Activated B cell treated with CpG ODN at 0.5 μM for 24 hours (primary cell): ENCODE data around the gene SOX9. TPM values are rescaled to one million over a fixed set of nuclear protein-coding genes. Genes with fewer than 3 reads are reported as not detected.

Experiments used
- ATAC-seq: fragments of 200-7000 bp; cut with Tn5 transposase; one replicate; pipeline ENCODE4 v1.10.0; 2021; ENCODE audit warnings: low read depth, mild to moderate bottlenecking, moderate library complexity
- CTCF ChIA-PET: fragments of 350-600 bp; sonication (Branson Sonifier 250); formaldehyde crosslinking; loops from one replicate; lab custom pipeline; 2021; ENCODE audit warnings: antibody characterized with exemption; lab: Charles Lee
- POLR2A ChIA-PET: fragments of 350-600 bp; sonication (Branson Sonifier 250); formaldehyde crosslinking; loops from one replicate; lab custom pipeline; 2021; ENCODE audit warnings: antibody characterized with exemption; lab: Charles Lee
- DNase-seq: peaks from one replicate; pipeline ENCODE4 v3.0.0; 2022
- H3K27ac Mint-ChIP-seq: one replicate; pipeline ENCODE4 v1.8.0; 2020; ENCODE audit warnings: mixed read lengths
- H3K27me3 Mint-ChIP-seq: one replicate; pipeline ENCODE4 v1.8.0; 2021; ENCODE audit warnings: mixed read lengths
- H3K36me3 Mint-ChIP-seq: one replicate; pipeline ENCODE4 v1.8.0; 2021; ENCODE audit warnings: low read depth, mixed read lengths
- H3K4me1 Mint-ChIP-seq: one replicate; pipeline ENCODE4 v1.8.0; 2021; ENCODE audit warnings: mixed read lengths
- H3K4me3 Mint-ChIP-seq: one replicate; pipeline ENCODE4 v1.8.0; 2020; ENCODE audit warnings: mild to moderate bottlenecking, mixed read lengths
- H3K9me3 Mint-ChIP-seq: one replicate; pipeline ENCODE4 v1.8.0; 2020; ENCODE audit warnings: mixed read lengths
- CTCF ChIP-seq: fragments of 200-600 bp; IDR thresholded peaks from one replicate; pipeline ENCODE4 v1.8.0; 2022; ENCODE audit warnings: antibody characterized with exemption, mild to moderate bottlenecking
- intact Hi-C: fragments of 100-400 bp; cut with micrococcal nuclease; formaldehyde crosslinking; loops from one replicate; pipeline ENCODE4 v1.15.1; 2024
- total RNA-seq: library from RNA; stranded (reverse); gene quantifications from 2 replicates; pipeline ENCODE4 v1.2.3, GENCODE V29; 2022

SOX9 gene
- total RNA-seq, 1 donor from 2014 or later = 0.07 TPM

- no peak overlapping the region for H3K4me3 Mint-ChIP-seq
- ATAC-seq (no peak), DNase-seq (no peak)
- TF ChIP-seq CTCF = no peak
- H3K27me3 Mint-ChIP-seq = no peaks in the 10 kb centered on the region
- ChIA-PET POLR2A (no interaction called here), CTCF (no interaction called here)
- H3K4me1 Mint-ChIP-seq = no peaks in the 10 kb centered on the region
- H3K9me3 Mint-ChIP-seq = peaks cover 3% of the 10 kb centered on the region
- H3K27ac Mint-ChIP-seq = no peak overlapping the region
- H3K36me3 Mint-ChIP-seq = no peaks in the 10 kb centered on the region
- intact Hi-C loops = no loop called here
Observed at GRCh38 chr17:72101526-72101925, 19.3 kb upstream of the SOX9 start.

- intact Hi-C loops = no loop called here
- no peaks in the 10 kb centered on the region for H3K27me3 Mint-ChIP-seq
- DNase-seq = no peak
- TF ChIP-seq CTCF = no peak
- H3K9me3 Mint-ChIP-seq = peaks cover 3% of the 10 kb centered on the region
- no peak overlapping the region for H3K27ac Mint-ChIP-seq
- H3K4me1 Mint-ChIP-seq = no peaks in the 10 kb centered on the region
- ATAC-seq = no peak
- CTCF ChIA-PET = no interaction called here
- no peak overlapping the region for H3K4me3 Mint-ChIP-seq
- H3K36me3 Mint-ChIP-seq = no peaks in the 10 kb centered on the region
- POLR2A ChIA-PET = no interaction called here
Observed at GRCh38 chr17:72102366-72102765, 18.5 kb upstream of the SOX9 start.

- CTCF ChIA-PET = interaction anchor here (0.6 kb wide), 1 partner anchor 1725 kb away, joined by 3 read pairs; no protein-coding TSS in a partner anchor
- no peak for DNase-seq
- Mint-ChIP-seq H3K4me1 (no peaks in the 10 kb centered on the region), H3K9me3 (peaks cover 3% of the 10 kb centered on the region), H3K4me3 (no peak overlapping the region), H3K27me3 (peaks cover 3% of the 10 kb centered on the region), H3K27ac (no peak overlapping the region), H3K36me3 (no peaks in the 10 kb centered on the region)
- intact Hi-C loops = no loop called here
- no peak for TF ChIP-seq CTCF
- POLR2A ChIA-PET = no interaction called here
- no peak for ATAC-seq
Observed at GRCh38 chr17:72104164-72104862, 16.5 kb upstream of the SOX9 start.

GRCh38 chr17:72104863-72105234 is 16.0 kb upstream of the SOX9 start:
- no peak overlapping the region for H3K4me3 Mint-ChIP-seq
- H3K4me1 Mint-ChIP-seq = no peaks in the 10 kb centered on the region
- ATAC-seq (no peak), DNase-seq (no peak)
- peaks cover 3% of the 10 kb centered on the region for H3K27me3 Mint-ChIP-seq
- no peaks in the 10 kb centered on the region for H3K36me3 Mint-ChIP-seq
- TF ChIP-seq CTCF = no peak
- intact Hi-C loops = no loop called here
- no peak overlapping the region for H3K27ac Mint-ChIP-seq
- peaks cover 3% of the 10 kb centered on the region for H3K9me3 Mint-ChIP-seq
- POLR2A ChIA-PET = no interaction called here
- CTCF ChIA-PET = no interaction called here

GRCh38 chr17:72107100-72107499 is 13.7 kb upstream of the SOX9 start:
- TF ChIP-seq CTCF = no peak
- H3K4me1 Mint-ChIP-seq = no peaks in the 10 kb centered on the region
- no peak for DNase-seq
- intact Hi-C loops = no loop called here
- ATAC-seq = no peak
- H3K27ac Mint-ChIP-seq = no peak overlapping the region
- H3K9me3 Mint-ChIP-seq = peaks cover 2% of the 10 kb centered on the region
- ChIA-PET POLR2A (no interaction called here), CTCF (no interaction called here)
- H3K36me3 Mint-ChIP-seq = no peaks in the 10 kb centered on the region
- peaks cover 3% of the 10 kb centered on the region for H3K27me3 Mint-ChIP-seq
- no peak overlapping the region for H3K4me3 Mint-ChIP-seq
